Ovary (tissue), 9 donors: ENCODE results near the gene FBXL4. TPM values are rescaled to one million over a fixed set of nuclear protein-coding genes. Genes with fewer than 3 reads are reported as not detected.

Experiments used
- DNase-seq, 5 donors: peaks; one replicate each; pipeline ENCODE4 v3.0.0-alpha.2; 2019 to 2020
- H3K27ac ChIP-seq, 2 donors: fragments of 200-600 bp; one replicate each; pipeline versions ENCODE4 v1.5.1 to v1.8.0; 2019 to 2022
- H3K27me3 ChIP-seq: fragments of 200-600 bp; one replicate; pipeline ENCODE4 v1.8.0; 2022
- H3K36me3 ChIP-seq: fragments of 200-600 bp; sonication (generic); one replicate; pipeline ENCODE4 v1.5.1; 2019
- H3K4me1 ChIP-seq: one replicate; pipeline ENCODE4 v1.8.1; 2013; ENCODE audit warnings: mild to moderate bottlenecking, moderate library complexity; ENCODE audit not compliant: insufficient read depth
- H3K4me3 ChIP-seq: fragments of 200-600 bp; sonication (generic); one replicate; pipeline ENCODE4 v1.5.1; 2017
- H3K9me3 ChIP-seq, 2 donors: fragments of 200-600 bp in 1 of 2; sonication (generic) in 1 of 2; one replicate each; pipeline versions ENCODE4 v1.5.1 to v1.8.1; 2013 to 2019; ENCODE audit warnings: mild to moderate bottlenecking in 1 of 2, moderate library complexity in 1 of 2
- CTCF ChIP-seq, 3 donors: fragments of 450-650 bp in 2 of 3; fragments of 200-600 bp in 1 of 3; IDR thresholded peaks; one replicate each; pipeline versions ENCODE4 v1.5.1 to v1.8.0; 2016 to 2022; ENCODE audit warnings: antibody characterized with exemption in 3 of 3, mild to moderate bottlenecking in 1 of 3
- EP300 ChIP-seq: sonication (generic); formaldehyde crosslinking; IDR thresholded peaks from one replicate; pipeline ENCODE4 v1.6.1; 2017; ENCODE audit warnings: antibody characterized with exemption
- POLR2A ChIP-seq: fragments of 450-650 bp; IDR thresholded peaks from one replicate; pipeline ENCODE4 v1.6.1; 2017; ENCODE audit warnings: antibody characterized with exemption, mild to moderate bottlenecking, moderate library complexity
- WGBS, 3 donors: extraction: QIAGEN DNeasy Blood & Tissue Kit in 1 of 3; methylation state at CpG; one replicate each; pipeline versions ENCODE4 v1.1.5 to v1.1.7; 2013 to 2017; 5-methylcytosine and 5-hydroxymethylcytosine counted together
- intact Hi-C, 4 donors: fragments of 100-400 bp; cut with DNase I; formaldehyde crosslinking; loops; one replicate each; pipeline versions ENCODE4 v1.11.0 to v1.15.1; 2022 to 2023
- polyA plus RNA-seq, 2 donors: library from polyadenylated mRNA; stranded (reverse); fragments of 200-250 nt in 1 of 2; fragments of 350-450 nt in 1 of 2; fragmentation: Illumina TruSeq in 1 of 2; extraction: RNeasy Lipid Tissue Mini Kit (QIAGEN cat#74804) in 1 of 2; gene quantifications; one replicate each; pipeline ENCODE4 v1.2.3, GENCODE V29; 2013 to 2014
- total RNA-seq, 7 donors: library from RNA; depleted of rRNA in 2 of 7; stranded (reverse); fragments of >200 nt in 2 of 7; fragmentation: NEBNext Ultra II Directional in 3 of 7; extraction: Animal tissue kit (Norgen Biotek cat#: 25700) in 3 of 7; gene quantifications; one replicate each; pipeline versions ENCODE4 v1.1.0 to v1.2.4, GENCODE V29; 2016 to 2023
- donor health status: DM: no; HTN: no; CAD: no; lungs with moderate emphysema.
- donor health status: DM: no; HTN: no; CAD: no.
- donor health status: Bipolar disorder and iron deficiency.
- donor health status: DM: yes; HTN: yes; CAD: no.
- donor health status: DM: no; HTN: no; CAD: no.
- donor health status: DM: yes; HTN: yes; CAD: no.

FBXL4 gene
- total and polyA plus RNA-seq, 9 donors = 7.3 to 29.0 (median 20.2) TPM

DNA sequence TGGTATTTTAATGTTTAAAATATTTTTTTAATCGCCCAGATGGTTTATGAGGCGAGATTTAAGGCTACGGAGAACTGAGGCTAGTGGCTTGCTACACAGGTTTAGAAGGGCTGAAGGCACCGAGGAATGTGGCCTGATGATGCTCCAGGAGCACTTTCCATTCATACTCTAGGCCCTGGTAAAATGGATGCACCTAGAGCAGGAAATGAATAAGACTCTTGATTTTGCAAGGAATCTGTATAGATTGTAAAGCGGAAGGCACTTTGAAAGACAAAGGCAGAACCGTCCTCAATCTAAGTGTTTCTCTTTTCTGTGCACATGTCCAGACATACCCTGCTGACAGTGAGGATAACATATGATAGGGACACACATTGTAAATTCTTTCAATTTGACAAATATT lies 83.2 kb downstream of the FBXL4 start:
- Histone ChIP-seq H3K27ac (no peak overlapping the region), H3K27me3 (no peaks in the 10 kb centered on the region), H3K36me3 (no peaks in the 10 kb centered on the region), H3K4me1 (no peaks in the 10 kb centered on the region), H3K9me3 (no peaks in the 10 kb centered on the region), H3K4me3 (no peak overlapping the region)
- TF ChIP-seq POLR2A = no peak
- intact Hi-C loops = no loop called here
- DNase-seq = no peak
- WGBS, 3 donors = 96 to 98% (median 98%) methylated on average over 6 of the region's 6 CpGs

- peaks cover 2% of the 10 kb centered on the region for H3K4me1 ChIP-seq
- intact Hi-C loops = no loop called here
- H3K4me3 ChIP-seq = no peak overlapping the region
- no peak for DNase-seq
- no peaks in the 10 kb centered on the region for H3K36me3 ChIP-seq
- no peak overlapping the region for H3K27ac ChIP-seq
- TF ChIP-seq EP300 (no peak), CTCF (IDR thresholded peaks at IDR 0.05) (no peak), POLR2A (no peak)
- WGBS, 3 donors = 55 to 57% (median 57%) methylated on average over 18 of the region's 18 CpGs
- no peaks in the 10 kb centered on the region for H3K9me3 ChIP-seq
- no peaks in the 10 kb centered on the region for H3K27me3 ChIP-seq
Measured at GRCh38 chr6:98848539-98849242, 99.1 kb downstream of the FBXL4 start.

GRCh38 chr6:98847779-98848538 lies 99.8 kb downstream of the FBXL4 start:
- 5 to 9% (median 7%) methylated on average over 44 to 51 of the region's 51 CpGs for WGBS, 3 donors
- Histone ChIP-seq H3K36me3 (no peaks in the 10 kb centered on the region), H3K27me3 (no peaks in the 10 kb centered on the region), H3K4me3 (no peak overlapping the region), H3K4me1 (peaks cover 2% of the 10 kb centered on the region), H3K27ac (no peak overlapping the region), H3K9me3 (no peaks in the 10 kb centered on the region)
- TF ChIP-seq EP300 = no peak
- no peak for TF ChIP-seq POLR2A
- no peak for TF ChIP-seq CTCF (IDR thresholded peaks at IDR 0.05)
- DNase-seq = peak in 1 of 5 donors; percentile 33
- intact Hi-C loops = no loop called here

DNA sequence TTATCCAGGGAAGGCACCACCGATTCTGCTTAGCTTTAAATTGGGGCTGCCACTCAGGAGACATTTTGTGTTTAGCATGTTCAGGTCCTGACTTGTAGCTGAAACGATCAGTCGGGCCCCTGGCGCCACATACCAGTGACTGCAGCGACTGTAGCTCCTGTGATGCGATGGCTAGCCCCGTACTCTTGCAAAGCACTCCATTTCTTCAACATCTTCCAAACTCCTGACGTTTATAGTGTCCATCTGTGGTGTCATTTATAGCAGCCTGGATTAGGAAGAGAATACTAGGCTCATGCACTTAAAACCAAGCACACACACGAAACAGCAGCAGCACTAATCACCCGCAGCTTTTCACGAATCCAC lies 100.3 kb downstream of the FBXL4 start:
- Histone ChIP-seq H3K9me3 (no peaks in the 10 kb centered on the region), H3K27me3 (no peaks in the 10 kb centered on the region), H3K36me3 (no peaks in the 10 kb centered on the region), H3K27ac (no peak overlapping the region), H3K4me1 (peaks cover 2% of the 10 kb centered on the region), H3K4me3 (no peak overlapping the region)
- intact Hi-C loops = no loop called here
- no peak for DNase-seq
- 43 to 53% (median 47%) methylated on average over 11 of the region's 11 CpGs for WGBS, 3 donors
- no peak for TF ChIP-seq CTCF (IDR thresholded peaks at IDR 0.05)
- TF ChIP-seq POLR2A = no peak
- no peak for TF ChIP-seq EP300

DNA sequence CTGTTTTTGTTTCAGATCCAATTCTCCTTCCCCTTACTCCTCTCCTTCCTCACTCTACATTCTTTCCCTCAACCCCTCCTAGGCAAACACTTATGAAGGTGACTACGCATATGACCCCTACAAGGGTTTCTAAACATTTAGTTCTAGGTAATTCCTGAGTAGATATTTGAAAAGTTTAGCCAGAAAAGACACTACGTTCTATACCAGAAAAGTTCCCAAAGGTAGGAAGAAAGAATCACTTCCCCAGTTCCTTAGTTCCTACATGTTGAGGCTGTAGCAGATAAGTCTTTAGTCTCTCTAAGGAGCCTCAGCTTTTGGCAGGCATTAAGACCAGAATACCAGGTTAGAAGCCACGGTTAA lies 101.7 kb downstream of the FBXL4 start:
- no peak for TF ChIP-seq CTCF (IDR thresholded peaks at IDR 0.05)
- TF ChIP-seq EP300 = no peak
- no peak for TF ChIP-seq POLR2A
- DNase-seq = no peak
- Histone ChIP-seq H3K27me3 (no peaks in the 10 kb centered on the region), H3K9me3 (no peaks in the 10 kb centered on the region), H3K27ac (no peak overlapping the region), H3K4me1 (peaks cover 2% of the 10 kb centered on the region), H3K4me3 (no peak overlapping the region), H3K36me3 (no peaks in the 10 kb centered on the region)
- intact Hi-C loops = no loop called here
- WGBS, 3 donors = 57 to 64% (median 62%) methylated on average over 3 of the region's 3 CpGs
